ENCODE measurements around the gene ERCC8.
A peak's percentile ranks its signal among the peaks of the same experiment; 100 is the strongest.

The ERCC8 gene

DNA sequence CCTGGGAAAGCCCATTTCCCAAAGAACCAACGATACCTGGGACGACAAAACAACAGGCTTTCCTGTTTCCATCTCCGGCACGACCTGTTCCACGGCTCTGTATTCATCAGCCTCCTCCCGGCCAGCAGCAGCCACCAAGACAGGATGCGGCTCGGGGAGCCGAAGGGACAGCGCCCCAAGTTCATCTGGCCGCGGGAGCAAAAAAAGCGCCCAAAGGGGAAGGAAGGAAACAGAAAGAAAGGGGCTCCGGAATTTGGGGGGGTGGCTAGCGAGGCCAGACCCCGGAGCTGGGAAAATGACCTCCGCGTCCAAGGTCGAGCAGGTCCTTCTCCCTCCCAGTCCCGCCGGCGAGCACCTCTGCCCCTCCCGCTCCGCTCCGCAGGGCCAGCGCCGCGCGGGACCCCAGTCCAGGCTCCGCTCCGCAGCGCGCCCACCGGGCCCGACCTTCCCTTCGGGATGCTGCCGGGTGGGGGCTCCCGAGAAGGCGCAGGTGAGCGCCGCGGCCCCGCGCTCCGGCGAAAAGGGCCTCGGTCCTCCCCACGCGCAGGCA is 101.4 kb downstream of the ERCC8 start:
- Mint-ChIP-seq H3K36me3 (ENCODE audit: low read depth) (no peaks in the 10 kb centered on the region), H3K27me3 (ENCODE audit: low read depth, poor library complexity) (peaks cover 81% of the 10 kb centered on the region), H3K27ac (no peak overlapping the region), H3K4me3 (peak overlapping the region; percentile 84), H3K9me3 (no peaks in the 10 kb centered on the region), H3K4me1 (peaks cover 15% of the 10 kb centered on the region)
- DNase-seq, result peak; percentile 49
- TF ChIP-seq CTCF (IDR thresholded peaks at IDR 0.05), result no peak

- H3K4me3 Mint-ChIP-seq, result peak overlapping the region; percentile 84
- peak; percentile 15 for DNase-seq
- H3K36me3 Mint-ChIP-seq (ENCODE audit: low read depth), result no peaks in the 10 kb centered on the region
- no peaks in the 10 kb centered on the region for H3K9me3 Mint-ChIP-seq
- peaks cover 15% of the 10 kb centered on the region for H3K4me1 Mint-ChIP-seq
- H3K27ac Mint-ChIP-seq, result peak overlapping the region; percentile 44
- TF ChIP-seq CTCF (IDR thresholded peaks at IDR 0.05), result no peak
- peaks cover 86% of the 10 kb centered on the region for H3K27me3 Mint-ChIP-seq (ENCODE audit: low read depth, poor library complexity)
Measured at GRCh38 chr5:60842871-60843385, 101.9 kb downstream of the ERCC8 start.

DNA sequence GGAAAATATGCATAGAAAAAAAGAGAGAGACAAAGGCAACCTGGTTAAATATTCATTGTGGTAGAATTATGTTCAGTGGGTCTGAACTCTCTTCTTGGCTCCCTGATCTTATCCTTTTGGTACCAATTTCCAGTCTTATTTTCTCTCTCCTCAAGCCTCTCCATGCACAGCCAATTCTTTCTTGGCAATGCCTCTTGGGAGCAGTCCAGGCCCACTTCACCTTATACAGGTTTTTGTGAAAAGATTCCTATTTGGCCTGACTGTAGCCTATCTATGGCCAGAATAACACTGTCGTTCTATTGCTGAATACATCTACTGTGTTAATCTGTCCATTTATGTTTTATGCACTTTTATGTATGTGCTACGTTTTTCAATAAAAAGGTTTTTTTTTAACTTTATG is 103.5 kb downstream of the ERCC8 start:
- no peak for TF ChIP-seq CTCF (IDR thresholded peaks at IDR 0.05)
- no peak overlapping the region for H3K27ac Mint-ChIP-seq
- H3K36me3 Mint-ChIP-seq (ENCODE audit: low read depth), result no peaks in the 10 kb centered on the region
- peaks cover 92% of the 10 kb centered on the region for H3K27me3 Mint-ChIP-seq (ENCODE audit: low read depth, poor library complexity)
- H3K4me1 Mint-ChIP-seq, result peaks cover 15% of the 10 kb centered on the region
- no peak for DNase-seq
- no peaks in the 10 kb centered on the region for H3K9me3 Mint-ChIP-seq
- no peak overlapping the region for H3K4me3 Mint-ChIP-seq

GRCh38 chr5:60836131-60836530 is 108.7 kb downstream of the ERCC8 start:
- no peak for DNase-seq
- Mint-ChIP-seq H3K27me3 (ENCODE audit: low read depth, poor library complexity) (peaks cover 40% of the 10 kb centered on the region), H3K4me1 (no peaks in the 10 kb centered on the region), H3K4me3 (no peak overlapping the region), H3K9me3 (no peaks in the 10 kb centered on the region), H3K36me3 (ENCODE audit: low read depth) (no peaks in the 10 kb centered on the region), H3K27ac (no peak overlapping the region)
- no peak for TF ChIP-seq CTCF (IDR thresholded peaks at IDR 0.05)

DNA sequence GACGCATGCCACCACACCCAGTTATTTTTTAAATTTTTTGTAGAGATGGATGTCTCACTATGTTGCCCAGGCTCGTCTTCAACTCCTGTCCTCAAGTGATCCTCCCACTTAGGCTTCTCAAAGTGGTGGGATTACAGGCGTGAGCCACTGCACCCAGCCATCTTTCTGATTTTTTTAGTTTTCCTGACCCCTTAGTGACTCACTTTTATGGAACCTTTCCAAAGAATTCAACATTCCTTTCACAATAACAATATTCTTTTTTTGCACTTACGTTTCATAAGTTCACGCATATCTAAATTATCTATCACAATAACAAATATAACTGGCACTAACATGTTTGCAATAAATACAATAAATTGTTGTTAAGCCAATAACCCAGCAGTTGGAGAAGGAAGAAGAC is 109.3 kb downstream of the ERCC8 start:
- TF ChIP-seq CTCF (IDR thresholded peaks at IDR 0.05), result no peak
- H3K4me1 Mint-ChIP-seq, result no peaks in the 10 kb centered on the region
- no peak for DNase-seq
- H3K27me3 Mint-ChIP-seq (ENCODE audit: low read depth, poor library complexity), result peaks cover 37% of the 10 kb centered on the region
- no peak overlapping the region for H3K4me3 Mint-ChIP-seq
- H3K27ac Mint-ChIP-seq, result no peak overlapping the region
- no peaks in the 10 kb centered on the region for H3K36me3 Mint-ChIP-seq (ENCODE audit: low read depth)
- no peaks in the 10 kb centered on the region for H3K9me3 Mint-ChIP-seq

DNA sequence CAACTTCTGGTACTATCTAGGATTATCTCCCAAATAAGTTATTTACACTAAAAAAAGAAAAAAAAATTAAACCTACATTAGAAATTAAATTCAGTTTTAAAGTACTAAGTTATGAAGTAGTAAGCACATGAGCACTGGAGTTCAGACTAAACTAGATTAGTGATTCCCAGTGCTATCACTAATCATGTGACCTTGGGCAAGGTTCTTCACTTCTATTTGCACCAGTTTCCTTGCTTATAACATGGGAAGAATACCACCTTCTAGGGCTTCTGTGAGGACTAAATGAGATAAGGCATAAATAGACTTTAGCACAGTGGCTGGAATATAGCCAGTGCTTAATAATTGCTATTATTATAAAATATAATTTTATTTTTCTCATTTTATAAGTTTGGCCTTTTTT is 111.3 kb downstream of the ERCC8 start:
- no peak overlapping the region for H3K4me3 Mint-ChIP-seq
- no peak for TF ChIP-seq CTCF (IDR thresholded peaks at IDR 0.05)

More for the DNA sequence above, 111.3 kb downstream of the ERCC8 start:
- H3K27ac Mint-ChIP-seq, result no peak overlapping the region
- H3K36me3 Mint-ChIP-seq (ENCODE audit: low read depth), result no peaks in the 10 kb centered on the region
- H3K27me3 Mint-ChIP-seq (ENCODE audit: low read depth, poor library complexity), result peaks cover 22% of the 10 kb centered on the region
- H3K4me1 Mint-ChIP-seq, result no peaks in the 10 kb centered on the region
- no peaks in the 10 kb centered on the region for H3K9me3 Mint-ChIP-seq
- no peak for DNase-seq

All from nephron progenitor cell (in vitro differentiated cells).